HL-60 (cell line): ENCODE measurements around the gene FZD2.

Experiments used
- CTCF ChIP-seq: IDR thresholded peaks from one replicate; pipeline ENCODE4 v1.5.1; 2011; ENCODE audit warnings: low read length, control low read depth, inconsistent platforms; ENCODE audit not compliant: insufficient read depth
- POLR2AphosphoS5 ChIP-seq: IDR thresholded peaks from 2 replicates; pipeline ENCODE4 v1.6.1; 2012; ENCODE audit warnings: low read depth
- REST ChIP-seq: IDR thresholded peaks from 2 replicates; pipeline ENCODE4 v1.6.1; 2012; ENCODE audit warnings: low read depth; ENCODE audit not compliant: insufficient replicate concordance

GRCh38 chr17:44602970-44603369 lies 45.7 kb downstream of the FZD2 start:
- no peak for TF ChIP-seq POLR2AphosphoS5
- no peak for TF ChIP-seq CTCF
- TF ChIP-seq REST = no peak
